ENCODE results near the gene SKP2.

GRCh38 chr5:36108758-36109460, 43.0 kb upstream of the SKP2 start:
- TF ChIP-seq CTCF (IDR thresholded peaks at IDR 0.05), result no peak
- no peak for TF ChIP-seq POLR2A (IDR thresholded peaks at IDR 0.05)
